GM12891 (cell line): ENCODE measurements around the gene CAPN11.

Experiments used
- PAX5 ChIP-seq: IDR thresholded peaks from 2 replicates; pipeline ENCODE4 v1.6.1; 2011; ENCODE audit warnings: low read length, moderate library complexity, mild to moderate bottlenecking; ENCODE audit not compliant: insufficient read depth, severe bottlenecking
- POLR2A ChIP-seq: IDR thresholded peaks from 2 replicates; pipeline ENCODE4 v1.6.1; 2011; ENCODE audit warnings: low read depth, low read length, control low read depth
- POLR2AphosphoS5 ChIP-seq: IDR thresholded peaks from 2 replicates; pipeline ENCODE4 v1.6.1; 2011; ENCODE audit warnings: low read depth, low read length, control low read depth
- POU2F2 ChIP-seq: IDR thresholded peaks from 2 replicates; pipeline ENCODE4 v1.6.1; 2011; ENCODE audit warnings: low read depth, mild to moderate bottlenecking, control low read depth, low read length, moderate library complexity
- SPI1 ChIP-seq: IDR thresholded peaks from 2 replicates; pipeline ENCODE4 v1.6.1; 2011; ENCODE audit warnings: low read depth, low read length, control low read depth
- TAF1 ChIP-seq: IDR thresholded peaks from 2 replicates; pipeline ENCODE4 v1.6.1; 2011; ENCODE audit warnings: low read depth, low read length, control low read depth

GRCh38 chr6:44207966-44208365 lies 49.3 kb downstream of the CAPN11 start:
- no peak for TF ChIP-seq POLR2A
- TF ChIP-seq POLR2AphosphoS5: no peak
- TF ChIP-seq POU2F2: no peak
- TF ChIP-seq TAF1: no peak
- no peak for TF ChIP-seq SPI1
- TF ChIP-seq PAX5: no peak
